Endothelial cell (in vitro differentiated cells): ENCODE measurements around the gene TDG. TPM values are rescaled to one million over a fixed set of nuclear protein-coding genes. Genes with fewer than 3 reads are reported as not detected.

Experiments
- DNase-seq: peaks from one replicate; pipeline ENCODE4 v3.0.0; 2021; ENCODE audit warnings: low spot score
- H3K27ac Mint-ChIP-seq: one replicate; pipeline ENCODE4 v1.8.0; 2021; ENCODE audit warnings: mixed read lengths, inconsistent platforms; ENCODE audit not compliant: unreplicated experiment
- H3K27me3 Mint-ChIP-seq: one replicate; pipeline ENCODE4 v1.8.0; 2021; ENCODE audit warnings: mild to moderate bottlenecking, moderate library complexity, mixed read lengths, inconsistent platforms; ENCODE audit not compliant: unreplicated experiment
- H3K36me3 Mint-ChIP-seq: one replicate; pipeline ENCODE4 v1.8.0; 2021; ENCODE audit warnings: mild to moderate bottlenecking, low read depth, mixed read lengths, inconsistent platforms; ENCODE audit not compliant: unreplicated experiment
- H3K4me1 Mint-ChIP-seq: one replicate; pipeline ENCODE4 v1.8.0; 2021; ENCODE audit warnings: mild to moderate bottlenecking, mixed read lengths, inconsistent platforms; ENCODE audit not compliant: unreplicated experiment
- H3K4me3 Mint-ChIP-seq: one replicate; pipeline ENCODE4 v1.8.0; 2021; ENCODE audit warnings: mild to moderate bottlenecking, mixed read lengths, inconsistent platforms; ENCODE audit not compliant: unreplicated experiment
- H3K9me3 Mint-ChIP-seq: one replicate; pipeline ENCODE4 v1.8.0; 2021; ENCODE audit warnings: mixed read lengths, inconsistent platforms; ENCODE audit not compliant: unreplicated experiment
- long read RNA-seq: library from polyadenylated mRNA; unstranded; transcript quantifications from one replicate; pipeline ENCODE4 v2.0.0, GENCODE V29; 2020; ENCODE audit not compliant: unreplicated experiment
- total RNA-seq: library from RNA; stranded (reverse); fragmentation: NEBNext Ultra II Directional; extraction: Animal tissue kit (Norgen Biotek cat#: 25700); gene quantifications from one replicate; pipeline ENCODE4 v1.2.1, GENCODE V29; 2021; ENCODE audit not compliant: unreplicated experiment
- TF ChIP-seq, protein P1 (sequence below): fragments of 200-600 bp; sonication (generic); IDR thresholded peaks from one replicate; pipeline ENCODE4 v1.5.0; 2021; ENCODE audit warnings: antibody characterized with exemption; ENCODE audit not compliant: unreplicated experiment

Gene TDG
- 28.6 TPM for total RNA-seq
- long read RNA-seq, transcript TDG-208 (3 exons, 1,139 nt) = major isoform, 10 of 20 reads
- long read RNA-seq, transcript TDG-202 (10 exons, 3,251 nt) = minor isoform, 5 of 20 reads
- long read RNA-seq, partial matches to known transcripts = 2 of 20 reads
- long read RNA-seq, other reads (novel, unspliced or antisense) = 3 of 20 reads

DNA sequence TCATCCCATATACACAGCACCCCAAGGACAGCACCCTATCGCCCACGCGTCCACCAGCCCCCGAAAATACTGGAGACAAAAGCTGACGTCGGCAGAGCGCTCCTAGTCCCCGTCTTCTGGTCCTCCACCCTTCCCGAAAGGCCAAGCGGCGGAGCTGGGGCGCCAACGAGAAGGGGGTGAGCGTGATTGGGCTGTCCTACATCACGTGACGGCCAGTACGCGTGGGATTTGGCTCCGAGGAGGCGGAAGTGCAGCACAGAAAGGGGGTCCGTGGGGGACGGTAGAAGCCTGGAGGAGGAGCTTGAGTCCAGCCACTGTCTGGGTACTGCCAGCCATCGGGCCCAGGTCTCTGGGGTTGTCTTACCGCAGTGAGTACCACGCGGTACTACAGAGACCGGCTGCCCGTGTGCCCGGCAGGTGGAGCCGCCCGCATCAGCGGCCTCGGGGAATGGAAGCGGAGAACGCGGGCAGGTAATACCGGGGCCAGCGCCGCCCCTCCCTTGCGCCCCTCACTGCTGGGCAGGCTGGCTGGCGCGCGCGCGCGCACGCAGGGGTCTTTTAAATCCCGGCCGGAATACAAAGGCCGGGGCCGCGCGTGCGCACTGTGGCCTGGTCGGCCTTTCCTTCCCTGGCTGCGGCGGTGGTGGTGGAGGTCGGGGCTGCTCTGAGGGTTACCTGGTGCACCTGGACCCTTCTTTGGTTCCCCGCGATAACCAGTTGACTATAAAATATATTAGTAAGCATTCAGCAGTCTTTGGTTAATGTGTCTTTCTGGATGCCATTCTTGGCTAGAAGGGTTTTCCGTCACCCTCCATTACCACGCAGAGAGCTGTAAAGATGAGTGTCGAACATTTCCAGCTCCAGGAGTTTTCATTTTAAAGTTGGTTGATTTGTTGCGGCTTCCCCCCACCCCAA lies at the start of gene TDG:
TDG (plus strand) TSS at position 283 of the 915 bp plus-strand sequence; CDS start at position 449, 166 bp downstream.
- Mint-ChIP-seq H3K4me1 (peaks cover 29% of the 10 kb centered on the region), H3K9me3 (no peaks in the 10 kb centered on the region)

DNA sequence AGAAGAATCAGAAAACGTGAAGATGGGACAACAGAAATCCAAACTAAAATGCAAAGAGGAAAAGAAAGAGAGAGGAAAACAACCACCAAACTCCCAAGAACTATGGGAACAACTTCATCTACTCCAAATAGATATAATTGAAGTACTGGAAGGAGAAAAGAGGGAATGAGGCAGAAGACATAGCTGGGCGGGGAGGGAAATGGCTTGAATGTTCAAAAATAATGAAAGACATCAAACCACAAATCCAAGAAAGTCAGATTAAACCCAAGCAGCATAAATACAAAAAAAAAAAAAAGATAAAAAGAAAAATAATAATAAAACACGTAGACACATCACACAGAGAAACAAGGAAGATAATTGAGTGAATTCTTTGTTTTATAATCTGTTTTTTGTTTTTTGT lies 47.8 kb upstream of the TDG start:
- H3K27me3 Mint-ChIP-seq = peaks cover 1% of the 10 kb centered on the region
- DNase-seq = no peak
- H3K4me3 Mint-ChIP-seq = no peak overlapping the region
- TF ChIP-seq, protein P1, sequence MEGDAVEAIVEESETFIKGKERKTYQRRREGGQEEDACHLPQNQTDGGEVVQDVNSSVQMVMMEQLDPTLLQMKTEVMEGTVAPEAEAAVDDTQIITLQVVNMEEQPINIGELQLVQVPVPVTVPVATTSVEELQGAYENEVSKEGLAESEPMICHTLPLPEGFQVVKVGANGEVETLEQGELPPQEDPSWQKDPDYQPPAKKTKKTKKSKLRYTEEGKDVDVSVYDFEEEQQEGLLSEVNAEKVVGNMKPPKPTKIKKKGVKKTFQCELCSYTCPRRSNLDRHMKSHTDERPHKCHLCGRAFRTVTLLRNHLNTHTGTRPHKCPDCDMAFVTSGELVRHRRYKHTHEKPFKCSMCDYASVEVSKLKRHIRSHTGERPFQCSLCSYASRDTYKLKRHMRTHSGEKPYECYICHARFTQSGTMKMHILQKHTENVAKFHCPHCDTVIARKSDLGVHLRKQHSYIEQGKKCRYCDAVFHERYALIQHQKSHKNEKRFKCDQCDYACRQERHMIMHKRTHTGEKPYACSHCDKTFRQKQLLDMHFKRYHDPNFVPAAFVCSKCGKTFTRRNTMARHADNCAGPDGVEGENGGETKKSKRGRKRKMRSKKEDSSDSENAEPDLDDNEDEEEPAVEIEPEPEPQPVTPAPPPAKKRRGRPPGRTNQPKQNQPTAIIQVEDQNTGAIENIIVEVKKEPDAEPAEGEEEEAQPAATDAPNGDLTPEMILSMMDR = no peak
- no peak overlapping the region for H3K27ac Mint-ChIP-seq
- H3K9me3 Mint-ChIP-seq = no peaks in the 10 kb centered on the region
- H3K36me3 Mint-ChIP-seq = no peaks in the 10 kb centered on the region
- H3K4me1 Mint-ChIP-seq = no peaks in the 10 kb centered on the region

More for the DNA sequence above, at the start of gene TDG:
- peak; percentile 92 for DNase-seq
- Mint-ChIP-seq H3K4me3 (peak within 1 kb of the TSS; percentile 99), H3K27me3 (peaks cover 3% of the 10 kb centered on the region), H3K27ac (peak within 1 kb of the TSS; percentile 96), H3K36me3 (peaks cover 5% of the 10 kb centered on the region)
- TF ChIP-seq, protein P1 = no peak

DNA sequence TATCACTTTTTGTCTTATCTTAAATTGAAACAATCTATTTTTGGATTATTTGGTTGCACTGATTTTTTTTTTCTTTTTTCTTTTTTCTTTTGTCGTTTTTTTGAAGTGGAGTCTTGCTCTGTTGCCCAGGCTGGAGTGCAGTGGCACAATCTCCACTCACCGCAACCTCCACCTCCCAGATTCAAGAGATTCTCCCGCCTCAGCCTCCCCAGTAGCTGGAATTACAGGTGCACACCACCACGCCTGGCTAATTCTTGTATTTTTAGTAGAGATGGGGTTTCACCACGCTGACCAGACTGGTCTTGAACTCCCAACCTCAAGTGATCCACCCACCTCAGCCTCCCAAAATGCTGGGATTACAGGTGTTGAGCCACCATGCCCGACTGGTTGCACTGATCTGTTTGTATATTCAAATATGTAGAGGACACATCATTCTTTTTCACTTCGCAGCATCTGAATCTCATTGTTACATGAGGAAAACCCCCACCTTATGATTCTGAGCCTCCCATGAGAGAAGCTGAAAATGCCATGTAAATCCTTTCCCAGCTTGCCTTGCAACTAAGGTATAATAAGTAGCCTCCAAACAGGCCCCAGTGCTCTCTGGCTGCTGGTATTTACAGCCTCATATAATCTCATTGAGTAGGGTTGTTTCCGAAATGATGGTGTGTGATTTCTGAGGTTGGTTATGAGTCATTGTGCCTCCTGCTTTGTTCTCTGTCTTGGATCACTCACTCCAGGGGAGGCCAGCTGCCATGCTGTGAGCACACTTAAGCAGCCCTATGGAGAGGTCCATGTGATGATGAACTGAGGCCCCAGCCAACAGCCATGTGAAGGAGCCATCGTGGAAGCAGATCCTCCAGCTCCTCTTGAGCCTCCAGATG lies 40.7 kb upstream of the TDG start:
- no peaks in the 10 kb centered on the region for H3K36me3 Mint-ChIP-seq
- H3K27me3 Mint-ChIP-seq = peaks cover 7% of the 10 kb centered on the region
- H3K9me3 Mint-ChIP-seq = no peaks in the 10 kb centered on the region
- TF ChIP-seq, protein P1 = no peak
- no peak overlapping the region for H3K27ac Mint-ChIP-seq
- DNase-seq = no peak
- H3K4me1 Mint-ChIP-seq = peaks cover 15% of the 10 kb centered on the region
- no peak overlapping the region for H3K4me3 Mint-ChIP-seq

DNA sequence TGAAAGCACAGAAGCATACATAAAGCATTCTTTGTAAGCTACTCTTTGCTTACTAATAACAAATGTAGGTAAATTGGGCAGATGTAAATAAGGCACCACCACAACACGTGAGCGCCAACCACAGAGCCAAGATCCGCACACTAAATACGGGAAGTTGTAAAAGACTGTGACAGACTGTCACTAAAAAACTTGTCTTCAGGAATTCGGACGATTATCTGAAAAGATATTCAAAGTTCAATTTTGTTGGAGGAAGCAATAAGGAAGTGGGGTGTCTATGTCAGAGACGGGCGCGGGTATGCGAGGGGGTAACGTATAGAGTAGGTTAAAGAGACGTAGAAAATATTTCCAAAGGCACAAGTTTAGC lies 37.0 kb upstream of the TDG start:
- TF ChIP-seq, protein P1 = no peak
- H3K36me3 Mint-ChIP-seq = peaks cover 7% of the 10 kb centered on the region

More for the DNA sequence above, 37.0 kb upstream of the TDG start:
- peaks cover 17% of the 10 kb centered on the region for H3K27me3 Mint-ChIP-seq
- DNase-seq = no peak
- no peaks in the 10 kb centered on the region for H3K9me3 Mint-ChIP-seq
- H3K4me1 Mint-ChIP-seq = peaks cover 35% of the 10 kb centered on the region
- peak overlapping the region; percentile 92 for H3K4me3 Mint-ChIP-seq
- H3K27ac Mint-ChIP-seq = peak overlapping the region; percentile 95
